Neural progenitor cell (in vitro differentiated cells): ENCODE data around the gene RBM11. TPM values are rescaled to one million over a fixed set of nuclear protein-coding genes. Genes with fewer than 3 reads are reported as not detected.

Source experiments
- DNase-seq: peaks from one replicate; pipeline ENCODE4 v3.0.0-alpha.2; 2016; ENCODE audit warnings: low spot score
- H2AFZ ChIP-seq: fragments of 200-600 bp; sonication (generic); replicated peaks from 2 replicates; pipeline ENCODE4 v1.6.1; 2016; ENCODE audit warnings: antibody characterized with exemption
- H3F3A ChIP-seq: fragments of 200-600 bp; sonication (generic); 2 replicates; pipeline ENCODE4 v1.6.1; 2016; ENCODE audit warnings: antibody characterized with exemption, low read depth
- H3K27ac ChIP-seq: fragments of 200-600 bp; sonication (generic); 2 replicates; pipeline ENCODE4 v1.5.1; 2016; ENCODE audit warnings: mild to moderate bottlenecking
- H3K27me3 ChIP-seq: fragments of 200-600 bp; sonication (generic); 2 replicates; pipeline ENCODE4 v1.6.1; 2016; ENCODE audit warnings: mild to moderate bottlenecking, moderate library complexity
- H3K36me3 ChIP-seq: fragments of 200-600 bp; sonication (generic); 2 replicates; pipeline ENCODE4 v1.5.1; 2016
- H3K4me1 ChIP-seq: fragments of 200-600 bp; sonication (generic); 2 replicates; pipeline ENCODE4 v1.6.1; 2016; ENCODE audit warnings: mixed run types
- H3K4me2 ChIP-seq: fragments of 200-600 bp; sonication (generic); 2 replicates; pipeline ENCODE4 v1.6.1; 2016
- H3K4me3 ChIP-seq: fragments of 200-600 bp; sonication (generic); 2 replicates; pipeline ENCODE4 v1.5.1; 2016
- H3K79me2 ChIP-seq: fragments of 200-600 bp; sonication (generic); 2 replicates; pipeline ENCODE4 v1.6.1; 2016; ENCODE audit warnings: low read depth
- H3K9ac ChIP-seq: fragments of 200-600 bp; sonication (generic); 2 replicates; pipeline ENCODE4 v1.6.1; 2016
- H3K9me3 ChIP-seq: fragments of 200-600 bp; sonication (generic); 2 replicates; pipeline ENCODE4 v1.5.1; 2016; ENCODE audit warnings: low read depth
- H4K20me1 ChIP-seq: fragments of 200-600 bp; sonication (generic); 2 replicates; pipeline ENCODE4 v1.6.1; 2016; ENCODE audit warnings: low read depth
- H3K27ac Mint-ChIP-seq: 3 replicates; pipeline ENCODE4 v1.8.0; 2021; ENCODE audit warnings: mixed read lengths
- H3K27me3 Mint-ChIP-seq: 2 replicates; pipeline ENCODE4 v1.8.0; 2022; ENCODE audit warnings: low read depth, mild to moderate bottlenecking, inconsistent platforms, moderate library complexity, mixed read lengths; ENCODE audit not compliant: insufficient read depth
- H3K36me3 Mint-ChIP-seq: 3 replicates; pipeline ENCODE4 v1.8.0; 2021; ENCODE audit warnings: mixed read lengths
- H3K4me1 Mint-ChIP-seq: 3 replicates; pipeline ENCODE4 v1.8.0; 2021; ENCODE audit warnings: mixed read lengths
- H3K4me3 Mint-ChIP-seq: 3 replicates; pipeline ENCODE4 v1.8.0; 2021; ENCODE audit warnings: mild to moderate bottlenecking, moderate library complexity, mixed read lengths
- H3K9me3 Mint-ChIP-seq: 3 replicates; pipeline ENCODE4 v1.8.0; 2020; ENCODE audit warnings: mixed read lengths
- CTCF ChIP-seq: fragments of 200-600 bp; sonication (generic); IDR thresholded peaks from 2 replicates; pipeline ENCODE4 v1.5.1; 2017; ENCODE audit warnings: antibody characterized with exemption, mild to moderate bottlenecking
- EZH2 ChIP-seq: fragments of 200-600 bp; sonication (generic); IDR thresholded peaks from 2 replicates; pipeline ENCODE4 v1.6.1; 2017; ENCODE audit warnings: antibody characterized with exemption, mild to moderate bottlenecking, moderate library complexity
- EZH2phosphoT487 ChIP-seq: fragments of 200-600 bp; sonication (generic); IDR thresholded peaks from 2 replicates; pipeline ENCODE4 v1.6.1; 2017; ENCODE audit warnings: antibody characterized with exemption
- total RNA-seq: library from RNA; depleted of rRNA; stranded (reverse); fragments of >200 nt; gene quantifications from 2 replicates; pipeline ENCODE4 v1.2.3, GENCODE V29; 2015; ENCODE audit warnings: low replicate concordance

Gene RBM11
- total RNA-seq, 1 donor from 2014 or later = 6.2 TPM

- Mint-ChIP-seq H3K36me3 (no peaks in the 10 kb centered on the region), H3K27me3 (peaks cover 3% of the 10 kb centered on the region), H3K27ac (no peak overlapping the region), H3K4me3 (no peak overlapping the region), H3K4me1 (no peaks in the 10 kb centered on the region), H3K9me3 (no peaks in the 10 kb centered on the region)
- Histone ChIP-seq H3K4me3 (no peak overlapping the region), H3K9ac (no peak overlapping the region), H3K4me1 (no peaks in the 10 kb centered on the region), H3K27me3 (peaks cover 28% of the 10 kb centered on the region), H3K36me3 (no peaks in the 10 kb centered on the region), H4K20me1 (no peaks in the 10 kb centered on the region), H3K79me2 (no peaks in the 10 kb centered on the region), H2AFZ (no peak overlapping the region), H3K9me3 (no peaks in the 10 kb centered on the region), H3K27ac (no peak overlapping the region), H3F3A (no peaks in the 10 kb centered on the region), H3K4me2 (no peak overlapping the region)
- TF ChIP-seq CTCF (no peak), EZH2 (no peak), EZH2phosphoT487 (no peak)
- no peak for DNase-seq
These were observed 55.1 kb downstream of the RBM11 start for GRCh38 chr21:14271053-14271452.

- no peaks in the 10 kb centered on the region for H3K36me3 ChIP-seq
- Mint-ChIP-seq H3K27ac (no peak overlapping the region), H3K4me3 (no peak overlapping the region), H3K4me1 (no peaks in the 10 kb centered on the region), H3K36me3 (no peaks in the 10 kb centered on the region), H3K9me3 (no peaks in the 10 kb centered on the region), H3K27me3 (peaks cover 3% of the 10 kb centered on the region)
- H3K27ac ChIP-seq = no peak overlapping the region
- no peaks in the 10 kb centered on the region for H3F3A ChIP-seq
- H3K9me3 ChIP-seq = no peaks in the 10 kb centered on the region
- no peaks in the 10 kb centered on the region for H3K79me2 ChIP-seq
- no peak overlapping the region for H3K4me3 ChIP-seq
- H3K9ac ChIP-seq = no peak overlapping the region
- no peak for DNase-seq
- no peak for TF ChIP-seq EZH2
- no peak for TF ChIP-seq EZH2phosphoT487
- no peak for TF ChIP-seq CTCF
- no peaks in the 10 kb centered on the region for H4K20me1 ChIP-seq
- peaks cover 28% of the 10 kb centered on the region for H3K27me3 ChIP-seq
- no peak overlapping the region for H3K4me2 ChIP-seq
- no peaks in the 10 kb centered on the region for H3K4me1 ChIP-seq
- H2AFZ ChIP-seq = no peak overlapping the region
These were observed 55.7 kb downstream of the RBM11 start for GRCh38 chr21:14271641-14272040.

GRCh38 chr21:14273736-14274538, 58.0 kb downstream of the RBM11 start:
- Histone ChIP-seq H3K9ac (no peak overlapping the region), H3K4me3 (peak overlapping the region; percentile 8), H3K27ac (no peak overlapping the region), H3F3A (no peaks in the 10 kb centered on the region), H3K79me2 (no peaks in the 10 kb centered on the region), H3K4me1 (no peaks in the 10 kb centered on the region), H3K9me3 (no peaks in the 10 kb centered on the region), H4K20me1 (no peaks in the 10 kb centered on the region), H3K36me3 (no peaks in the 10 kb centered on the region), H3K27me3 (peaks cover 28% of the 10 kb centered on the region), H2AFZ (no peak overlapping the region), H3K4me2 (peak overlapping the region; percentile 50)
- Mint-ChIP-seq H3K9me3 (no peaks in the 10 kb centered on the region), H3K36me3 (no peaks in the 10 kb centered on the region), H3K4me3 (no peak overlapping the region), H3K4me1 (no peaks in the 10 kb centered on the region), H3K27me3 (peaks cover 6% of the 10 kb centered on the region), H3K27ac (no peak overlapping the region)
- peak; percentile 17 for DNase-seq
- no peak for TF ChIP-seq EZH2

GRCh38 chr21:14275702-14276205, 59.8 kb downstream of the RBM11 start:
- Mint-ChIP-seq H3K9me3 (no peaks in the 10 kb centered on the region), H3K27me3 (peaks cover 7% of the 10 kb centered on the region), H3K36me3 (no peaks in the 10 kb centered on the region), H3K4me3 (no peak overlapping the region), H3K4me1 (no peaks in the 10 kb centered on the region), H3K27ac (no peak overlapping the region)
- Histone ChIP-seq H3K27ac (no peak overlapping the region), H3K9ac (no peak overlapping the region), H3K9me3 (no peaks in the 10 kb centered on the region), H3K79me2 (no peaks in the 10 kb centered on the region), H3K27me3 (peaks cover 41% of the 10 kb centered on the region), H3K36me3 (no peaks in the 10 kb centered on the region), H4K20me1 (no peaks in the 10 kb centered on the region), H3K4me2 (no peak overlapping the region), H3K4me1 (peaks cover 2% of the 10 kb centered on the region), H3F3A (no peaks in the 10 kb centered on the region), H2AFZ (no peak overlapping the region), H3K4me3 (no peak overlapping the region)
- no peak for DNase-seq
- TF ChIP-seq CTCF = no peak
- TF ChIP-seq EZH2 = no peak
- no peak for TF ChIP-seq EZH2phosphoT487
